Stimulated activated naive CD8-positive, alpha-beta T cell treated with anti-CD3 and anti-CD28 coated beads, Interleukin-15, Interleukin-2, amounts not matched to agents 100 U/mL and 50 U/mL, for 24 hours (primary cell): ENCODE data around the gene ST6GAL2.

Experiments
- ATAC-seq: fragments of 150-1000 bp; cut with Tn5 transposase; one replicate; pipeline ENCODE4 v1.10.0; 2021
- DNase-seq: peaks from one replicate; pipeline ENCODE4 v3.0.0; 2021

ST6GAL2 gene

GRCh38 chr2:106885971-106886915, at the start of gene ST6GAL2:
Gene ST6GAL2 (minus strand): TSS chr2:106886167. CDS start chr2:106843977, 42,190 bp downstream.
- ATAC-seq (peak; percentile 23), DNase-seq (no peak)

- DNase-seq (no peak), ATAC-seq (no peak)
Observed at GRCh38 chr2:106932644-106933043, 46.7 kb upstream of the ST6GAL2 start.

- DNase-seq = no peak
- ATAC-seq = no peak
Observed at GRCh38 chr2:106931717-106932335, 45.9 kb upstream of the ST6GAL2 start.

GRCh38 chr2:106921451-106921850, 35.5 kb upstream of the ST6GAL2 start:
- ATAC-seq (no peak), DNase-seq (no peak)

- ATAC-seq (no peak), DNase-seq (no peak)
Observed at GRCh38 chr2:106919012-106919411, 33.0 kb upstream of the ST6GAL2 start.

GRCh38 chr2:106904242-106904641, 18.3 kb upstream of the ST6GAL2 start:
- DNase-seq = no peak
- ATAC-seq = no peak

GRCh38 chr2:106899786-106900530, 14.0 kb upstream of the ST6GAL2 start:
- no peak for ATAC-seq
- no peak for DNase-seq

GRCh38 chr2:106894545-106894944, 8.6 kb upstream of the ST6GAL2 start:
- ATAC-seq (no peak), DNase-seq (no peak)

GRCh38 chr2:106892048-106892447, 6.1 kb upstream of the ST6GAL2 start:
- ATAC-seq = no peak
- DNase-seq = no peak

GRCh38 chr2:106890606-106891005, 4.6 kb upstream of the ST6GAL2 start:
- DNase-seq = no peak
- ATAC-seq = no peak

- DNase-seq = no peak
- ATAC-seq = no peak
Observed at GRCh38 chr2:106886916-106887758, 1.2 kb upstream of the ST6GAL2 start.

- DNase-seq (no peak), ATAC-seq (no peak)
Observed at GRCh38 chr2:106885329-106885728, 638 bp downstream of the ST6GAL2 start.

- DNase-seq = no peak
- ATAC-seq = no peak
Observed at GRCh38 chr2:106882673-106883072, 3.3 kb downstream of the ST6GAL2 start.

- ATAC-seq = no peak
Observed at GRCh38 chr2:106878206-106878605, 7.8 kb downstream of the ST6GAL2 start.

GRCh38 chr2:106876699-106877098, 9.3 kb downstream of the ST6GAL2 start:
- ATAC-seq = no peak
- no peak for DNase-seq

More at GRCh38 chr2:106878206-106878605, 7.8 kb downstream of the ST6GAL2 start:
- DNase-seq = no peak

GRCh38 chr2:106869512-106870275, 16.3 kb downstream of the ST6GAL2 start:
- DNase-seq = no peak
- ATAC-seq = no peak

- no peak for ATAC-seq
- no peak for DNase-seq
Observed at GRCh38 chr2:106868275-106868674, 17.7 kb downstream of the ST6GAL2 start.

GRCh38 chr2:106867196-106867953, 18.6 kb downstream of the ST6GAL2 start:
- no peak for DNase-seq
- ATAC-seq = no peak

- ATAC-seq = no peak
- DNase-seq = no peak
Observed at GRCh38 chr2:106866641-106867040, 19.3 kb downstream of the ST6GAL2 start.

GRCh38 chr2:106864051-106864450, 21.9 kb downstream of the ST6GAL2 start:
- no peak for ATAC-seq
- no peak for DNase-seq
